Vagina (tissue), 2 donors: ENCODE measurements around the gene PDE8A.

Experiments used
- CTCF ChIP-seq, 3 experiments: fragments of 450-650 bp in 2 of 3; fragments of 200-600 bp in 1 of 3; sonication (generic) in 1 of 3; IDR thresholded peaks; one replicate each; pipeline ENCODE4 v1.5.1; 2017 to 2019; ENCODE audit warnings: antibody characterized with exemption in 3 of 3, mild to moderate bottlenecking in 2 of 3, moderate library complexity in 2 of 3
- POLR2A ChIP-seq, 2 donors: fragments of 450-650 bp; IDR thresholded peaks; one replicate each; pipeline ENCODE4 v1.6.1; 2017; ENCODE audit warnings: antibody characterized with exemption in 2 of 2, mild to moderate bottlenecking in 2 of 2, moderate library complexity in 2 of 2

- TF ChIP-seq POLR2A (IDR thresholded peaks at IDR 0.05) (no peak), CTCF (IDR thresholded peaks at IDR 0.05) (no peak)
Measured at GRCh38 chr15:84970843-84971242, 10.8 kb upstream of the PDE8A start.
